HFFc6 (cell line): Measurements from ENCODE around the gene SLC18B1. TPM values are rescaled to one million over a fixed set of nuclear protein-coding genes. Genes with fewer than 3 reads are reported as not detected.

Experiments
- DNase-seq: peaks from one replicate; pipeline ENCODE4 v3.0.0-alpha.2; 2018
- H3K27ac Mint-ChIP-seq: 2 replicates; pipeline ENCODE4 v1.8.0; 2020; ENCODE audit warnings: mild to moderate bottlenecking, mixed read lengths
- H3K27me3 Mint-ChIP-seq: 2 replicates; pipeline ENCODE4 v1.8.0; 2021; ENCODE audit warnings: mild to moderate bottlenecking, moderate library complexity, mixed read lengths; ENCODE audit not compliant: insufficient read depth
- H3K36me3 Mint-ChIP-seq: 2 replicates; pipeline ENCODE4 v1.8.0; 2021; ENCODE audit warnings: low read depth, mixed read lengths
- H3K4me1 Mint-ChIP-seq: 2 replicates; pipeline ENCODE4 v1.8.0; 2020; ENCODE audit warnings: low read depth, mixed read lengths
- H3K4me3 Mint-ChIP-seq: 2 replicates; pipeline ENCODE4 v1.8.0; 2020; ENCODE audit warnings: mild to moderate bottlenecking, moderate library complexity, mixed read lengths
- H3K9me3 Mint-ChIP-seq: 2 replicates; pipeline ENCODE4 v1.8.0; 2020; ENCODE audit warnings: mild to moderate bottlenecking, mixed read lengths
- CTCF ChIP-seq: fragments of 200-600 bp; sonication (generic); IDR thresholded peaks from 2 replicates; pipeline ENCODE4 v1.5.0; 2021; ENCODE audit warnings: antibody characterized with exemption, mild to moderate bottlenecking
- total RNA-seq, 6 experiments: library from RNA; stranded (reverse); fragmentation: NEBNext Ultra II Directional; extraction: Animal tissue kit (Norgen Biotek cat#: 25700); gene quantifications; 2 replicates in 1 of 6; 3 replicates in 5 of 6; pipeline ENCODE4 v1.2.3, GENCODE V29; 2021

The SLC18B1 gene
- total RNA-seq, 6 experiments from 2014 or later: 2.9 to 4.1 (median 3.5) TPM

- no peaks in the 10 kb centered on the region for H3K9me3 Mint-ChIP-seq
- H3K27ac Mint-ChIP-seq: peak overlapping the region; percentile 95
- H3K4me1 Mint-ChIP-seq: peaks cover 62% of the 10 kb centered on the region
- peaks cover 40% of the 10 kb centered on the region for H3K36me3 Mint-ChIP-seq
- no peak overlapping the region; the same call in 1 of the 2 replicates for H3K4me3 Mint-ChIP-seq
- TF ChIP-seq CTCF: no peak
- DNase-seq: no peak
- H3K27me3 Mint-ChIP-seq: peaks cover 5% of the 10 kb centered on the region
Observed at GRCh38 chr6:132820629-132821381, 22.4 kb upstream of the SLC18B1 start.

- Mint-ChIP-seq H3K9me3 (peaks cover 6% of the 10 kb centered on the region; the same call in 1 of the 2 replicates), H3K4me1 (peaks cover 62% of the 10 kb centered on the region), H3K36me3 (peaks cover 52% of the 10 kb centered on the region), H3K27me3 (peaks cover 15% of the 10 kb centered on the region), H3K4me3 (peak overlapping the region; percentile 19), H3K27ac (peak overlapping the region; percentile 95)
- no peak for TF ChIP-seq CTCF
- DNase-seq: no peak
Observed at GRCh38 chr6:132819405-132820161, 21.1 kb upstream of the SLC18B1 start.

- TF ChIP-seq CTCF: no peak
- H3K9me3 Mint-ChIP-seq: peaks cover 10% of the 10 kb centered on the region; the same call in 1 of the 2 replicates
- H3K4me1 Mint-ChIP-seq: peaks cover 62% of the 10 kb centered on the region
- DNase-seq: peak; percentile 59
- peaks cover 20% of the 10 kb centered on the region for H3K27me3 Mint-ChIP-seq
- H3K27ac Mint-ChIP-seq: peak overlapping the region; percentile 95
- H3K36me3 Mint-ChIP-seq: peaks cover 56% of the 10 kb centered on the region
- H3K4me3 Mint-ChIP-seq: peak overlapping the region; percentile 64
Observed at GRCh38 chr6:132818404-132819359, 20.2 kb upstream of the SLC18B1 start.

- TF ChIP-seq CTCF: no peak
- peaks cover 69% of the 10 kb centered on the region for H3K4me1 Mint-ChIP-seq
- peak overlapping the region; percentile 95 for H3K27ac Mint-ChIP-seq
- H3K27me3 Mint-ChIP-seq: peaks cover 20% of the 10 kb centered on the region
- DNase-seq: no peak
- H3K36me3 Mint-ChIP-seq: peaks cover 56% of the 10 kb centered on the region
- H3K4me3 Mint-ChIP-seq: peak overlapping the region; percentile 93
- peaks cover 10% of the 10 kb centered on the region; the same call in 1 of the 2 replicates for H3K9me3 Mint-ChIP-seq
Observed at GRCh38 chr6:132817554-132818403, 19.3 kb upstream of the SLC18B1 start.
